Loucy (cell line): ENCODE data around the gene DNAH7.

Experiments used
- H2AFZ ChIP-seq: fragments of 200-600 bp; sonication (generic); 2 replicates; pipeline ENCODE4 v1.6.0; 2016; ENCODE audit warnings: antibody characterized with exemption, mild to moderate bottlenecking, low read length, moderate library complexity
- H3F3A ChIP-seq: fragments of 200-600 bp; 2 replicates; pipeline ENCODE4 v1.6.0; 2016; ENCODE audit warnings: antibody characterized with exemption, low read depth, mild to moderate bottlenecking
- H3K27me3 ChIP-seq: fragments of 200-600 bp; sonication (generic); 2 replicates; pipeline ENCODE4 v1.6.1; 2014; ENCODE audit warnings: low read length, mild to moderate bottlenecking; ENCODE audit not compliant: insufficient read depth, poor library complexity, severe bottlenecking
- H3K36me3 ChIP-seq: fragments of 200-600 bp; sonication (generic); 2 replicates; pipeline ENCODE4 v1.6.1; 2016; ENCODE audit warnings: low read length; ENCODE audit not compliant: insufficient read depth
- H3K4me1 ChIP-seq: fragments of 200-600 bp; sonication (generic); 2 replicates; pipeline ENCODE4 v1.5.1; 2014; ENCODE audit warnings: low read length, mild to moderate bottlenecking; ENCODE audit not compliant: insufficient read depth, poor library complexity, severe bottlenecking
- H3K4me2 ChIP-seq: fragments of 200-600 bp; sonication (generic); 2 replicates; pipeline ENCODE4 v1.6.0; 2014; ENCODE audit warnings: antibody characterized with exemption, low read length, low read depth, mild to moderate bottlenecking; ENCODE audit not compliant: poor library complexity, severe bottlenecking
- H3K4me3 ChIP-seq: fragments of 200-600 bp; sonication (generic); 2 replicates; pipeline ENCODE4 v1.5.1; 2014; ENCODE audit warnings: low read length, mild to moderate bottlenecking, mixed read lengths; ENCODE audit not compliant: poor library complexity, severe bottlenecking
- H3K79me2 ChIP-seq: fragments of 200-600 bp; sonication (generic); 2 replicates; pipeline ENCODE4 v1.6.1; 2014; ENCODE audit warnings: low read length; ENCODE audit not compliant: insufficient read depth
- H3K9ac ChIP-seq: fragments of 200-600 bp; sonication (generic); 2 replicates; pipeline ENCODE4 v1.6.0; 2014; ENCODE audit warnings: mild to moderate bottlenecking, low read depth, low read length, moderate library complexity; ENCODE audit not compliant: poor library complexity, severe bottlenecking
- H3K9me2 ChIP-seq: fragments of 200-600 bp; sonication (generic); replicated peaks from 2 replicates; pipeline ENCODE4 v1.6.1; 2016; ENCODE audit warnings: low read depth, low read length, mixed read lengths
- H3K9me3 ChIP-seq: fragments of 200-600 bp; sonication (generic); 2 replicates; pipeline ENCODE4 v1.6.1; 2014; ENCODE audit warnings: mild to moderate bottlenecking, antibody characterized with exemption, low read length, low read depth; ENCODE audit not compliant: insufficient read depth
- H4K20me1 ChIP-seq: fragments of 200-600 bp; sonication (generic); 2 replicates; pipeline ENCODE4 v1.6.0; 2014; ENCODE audit warnings: antibody characterized with exemption, low read length, mild to moderate bottlenecking; ENCODE audit not compliant: insufficient read depth, poor library complexity, severe bottlenecking
- CTCF ChIP-seq: fragments of 200-600 bp; sonication (generic); conservative IDR thresholded peaks from 2 replicates; pipeline ENCODE4 v1.5.1; 2014; ENCODE audit warnings: mild to moderate bottlenecking, antibody characterized with exemption, low read length
- EZH2phosphoT487 ChIP-seq: fragments of 200-600 bp; IDR thresholded peaks from 2 replicates; pipeline ENCODE4 v1.6.1; 2018; ENCODE audit warnings: antibody characterized with exemption, mild to moderate bottlenecking, moderate library complexity, borderline replicate concordance

The DNAH7 gene

DNA sequence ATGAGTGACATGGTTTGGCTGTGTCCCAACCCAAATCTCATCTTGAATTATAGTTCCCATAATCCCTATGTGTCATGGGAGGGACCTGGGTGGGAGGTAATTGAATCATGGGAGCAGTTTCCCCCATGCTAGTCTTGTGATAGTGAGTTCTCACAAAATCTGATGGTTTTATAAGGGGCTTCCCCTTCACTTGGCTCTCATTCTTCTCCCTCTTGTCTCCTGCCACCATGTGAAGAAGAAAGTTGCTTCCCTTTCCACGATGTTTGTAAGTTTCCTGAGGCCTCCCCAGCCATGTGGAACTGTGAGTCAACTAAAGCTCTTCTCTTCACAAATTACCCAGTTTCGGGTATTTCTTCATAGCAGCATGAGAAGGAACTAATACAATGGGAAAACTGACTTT lies 14.0 kb downstream of the DNAH7 start:
- no peaks in the 10 kb centered on the region for H3K27me3 ChIP-seq
- H4K20me1 ChIP-seq = no peaks in the 10 kb centered on the region
- H3K4me1 ChIP-seq = peaks cover 15% of the 10 kb centered on the region
- no peak overlapping the region for H3K4me3 ChIP-seq
- H3K79me2 ChIP-seq = no peaks in the 10 kb centered on the region
- H3K9me3 ChIP-seq = no peaks in the 10 kb centered on the region
- TF ChIP-seq CTCF (no peak), EZH2phosphoT487 (no peak)
- H3F3A ChIP-seq = 0 out of 2 replicates have a peak, but pooled peaks cover 4% of the 10 kb centered on the region
- H2AFZ ChIP-seq = no peak overlapping the region
- H3K4me2 ChIP-seq = no peak overlapping the region
- H3K9ac ChIP-seq = no peak overlapping the region
- H3K9me2 ChIP-seq = no peaks in the 10 kb centered on the region
- H3K36me3 ChIP-seq = no peaks in the 10 kb centered on the region

- peaks cover 11% of the 10 kb centered on the region for H3K4me1 ChIP-seq
- no peaks in the 10 kb centered on the region for H3K79me2 ChIP-seq
- H3K36me3 ChIP-seq = no peaks in the 10 kb centered on the region
- no peaks in the 10 kb centered on the region for H3K27me3 ChIP-seq
- no peaks in the 10 kb centered on the region for H4K20me1 ChIP-seq
- peak overlapping the region; percentile 59; the same call in 1 of the 2 replicates for H2AFZ ChIP-seq
- H3K9me3 ChIP-seq = no peaks in the 10 kb centered on the region
- no peak overlapping the region for H3K9ac ChIP-seq
- no peak overlapping the region for H3K4me3 ChIP-seq
- TF ChIP-seq EZH2phosphoT487 (no peak), CTCF (no peak)
- H3K4me2 ChIP-seq = peak overlapping the region; percentile 36
- no peaks in the 10 kb centered on the region for H3K9me2 ChIP-seq
- no peaks in the 10 kb centered on the region for H3F3A ChIP-seq
These were observed 22.3 kb downstream of the DNAH7 start for GRCh38 chr2:196046123-196046917.

DNA sequence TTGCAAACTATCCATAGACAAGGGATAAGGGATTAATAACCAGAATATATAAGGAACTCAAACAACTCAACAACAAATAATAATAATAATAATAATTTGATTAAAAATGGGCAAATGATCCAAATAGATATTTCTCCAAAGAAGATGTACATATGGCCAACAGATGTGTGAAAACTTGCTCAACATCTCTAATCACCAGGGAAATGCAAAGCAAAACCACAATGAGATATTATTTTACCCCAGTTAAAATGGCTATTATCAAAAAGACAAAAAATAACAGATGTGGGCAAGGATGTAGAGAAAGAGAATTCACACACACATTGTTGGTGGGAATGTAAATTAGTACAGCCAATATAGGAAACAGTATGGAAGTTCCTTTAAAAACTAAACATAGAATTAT lies 26.9 kb downstream of the DNAH7 start:
- no peaks in the 10 kb centered on the region for H3K36me3 ChIP-seq
- TF ChIP-seq CTCF = no peak
- TF ChIP-seq EZH2phosphoT487 = no peak
- H3K27me3 ChIP-seq = no peaks in the 10 kb centered on the region
- H4K20me1 ChIP-seq = no peaks in the 10 kb centered on the region
- H3K9me2 ChIP-seq = no peaks in the 10 kb centered on the region
- H3K4me2 ChIP-seq = no peak overlapping the region
- H3K4me3 ChIP-seq = no peak overlapping the region
- H2AFZ ChIP-seq = no peak overlapping the region
- peaks cover 8% of the 10 kb centered on the region for H3K9me3 ChIP-seq
- no peak overlapping the region for H3K9ac ChIP-seq
- peaks cover 11% of the 10 kb centered on the region for H3K4me1 ChIP-seq
- no peaks in the 10 kb centered on the region for H3F3A ChIP-seq
- no peaks in the 10 kb centered on the region for H3K79me2 ChIP-seq
